ENCODE measurements around the gene ITM2B.
"Not testable (repeated sequence)": the region's sequence is repeated elsewhere in the genome, so short reads cannot be mapped to it uniquely, and the experiment has no call there.

DNA sequence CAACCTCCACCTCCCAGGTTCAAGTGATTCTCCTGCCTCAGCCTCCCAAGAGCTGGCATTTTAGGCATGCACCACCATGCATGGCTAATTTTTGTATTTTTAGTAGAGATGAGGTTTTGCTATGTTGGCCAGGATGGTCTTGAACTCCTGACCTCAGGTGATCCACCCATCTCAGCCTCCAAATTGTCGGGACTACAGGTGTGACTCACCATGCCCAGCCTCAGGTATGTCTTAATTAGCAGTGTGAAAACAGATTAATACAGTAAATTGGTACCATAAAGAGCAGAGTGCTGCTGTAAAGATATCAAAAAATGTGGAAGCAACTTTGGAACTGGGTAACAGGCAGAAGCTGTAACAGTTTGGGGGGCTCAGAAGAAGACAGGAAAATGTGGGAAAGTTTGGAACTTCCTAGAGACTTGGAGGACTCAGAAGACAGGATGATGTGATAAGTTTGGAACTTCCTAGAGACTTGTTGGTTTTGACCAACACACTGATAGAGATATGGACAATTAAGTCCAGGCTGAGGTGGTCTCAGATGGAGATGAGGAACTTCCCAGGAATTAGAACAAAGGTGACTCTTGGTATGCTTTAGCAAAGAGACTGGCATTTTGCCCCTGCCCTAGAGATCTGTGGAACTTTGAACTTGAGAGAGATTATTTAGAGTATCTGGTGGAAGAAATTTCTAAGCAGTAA lies 17.3 kb upstream of the ITM2B start:
- TF ChIP-seq EZH2 (IDR thresholded peaks at IDR 0.05; ENCODE audit: insufficient read depth, poor library complexity, severe bottlenecking); EZH2phosphoT487 (IDR thresholded peaks at IDR 0.05; ENCODE audit: insufficient read depth, low read depth): not testable (repeated sequence)
